Activated T-helper 2 cell treated with anti-CD3 and anti-CD28 coated beads, Interferon-gamma antibody, Interleukin-2, Interleukin-4, amounts not matched to agents 10 μg/mL and 5 μg/mL and 100 μg/mL, durations not matched to agents 14 hours and 24 hours and 36 hours (primary cell): ENCODE results near the gene SESTD1. TPM values are rescaled to one million over a fixed set of nuclear protein-coding genes. Genes with fewer than 3 reads are reported as not detected.
"Not testable (repeated sequence)": the region's sequence is repeated elsewhere in the genome, so short reads cannot be mapped to it uniquely, and the experiment has no call there.

ENCODE experiments used
- DNase-seq: peaks from one replicate; pipeline ENCODE4 v3.0.0; 2021; ENCODE audit warnings: low spot score
- H3K27ac Mint-ChIP-seq: one replicate; pipeline ENCODE4 v1.8.0; 2021; ENCODE audit warnings: mixed read lengths
- H3K27me3 Mint-ChIP-seq: one replicate; pipeline ENCODE4 v1.8.0; 2021; ENCODE audit warnings: low read depth, mixed read lengths
- H3K36me3 Mint-ChIP-seq: one replicate; pipeline ENCODE4 v1.8.0; 2021; ENCODE audit warnings: low read depth, mixed read lengths
- H3K4me1 Mint-ChIP-seq: one replicate; pipeline ENCODE4 v1.8.0; 2021; ENCODE audit warnings: low read depth, mixed read lengths
- H3K4me3 Mint-ChIP-seq: one replicate; pipeline ENCODE4 v1.8.0; 2021; ENCODE audit warnings: low read depth, mild to moderate bottlenecking, moderate library complexity, mixed read lengths
- H3K9me3 Mint-ChIP-seq: one replicate; pipeline ENCODE4 v1.8.0; 2021; ENCODE audit warnings: mixed read lengths
- intact Hi-C: fragments of 100-400 bp; cut with micrococcal nuclease; formaldehyde crosslinking; loops from one replicate; pipeline ENCODE4 v1.15.1; 2023
- total RNA-seq: library from RNA; stranded (reverse); gene quantifications from 2 replicates; pipeline ENCODE4 v1.2.3, GENCODE V29; 2022

Gene SESTD1
- total RNA-seq, 1 donor from 2014 or later = 9.8 TPM

- Mint-ChIP-seq H3K27ac (no peak overlapping the region), H3K4me3 (no peak overlapping the region), H3K36me3 (peaks cover 13% of the 10 kb centered on the region), H3K9me3 (peaks cover 6% of the 10 kb centered on the region), H3K27me3 (peaks cover 36% of the 10 kb centered on the region), H3K4me1 (peaks cover 18% of the 10 kb centered on the region)
- intact Hi-C loops = loop anchor here (5.0 kb wide), 1 partner anchor 40 kb away; no protein-coding TSS in a partner anchor
- no peak for DNase-seq
These were observed 2.5 kb downstream of the SESTD1 start for GRCh38 chr2:179262077-179262660.

GRCh38 chr2:179261151-179261825 is 3.3 kb downstream of the SESTD1 start:
- peaks cover 18% of the 10 kb centered on the region for H3K4me1 Mint-ChIP-seq
- peaks cover 13% of the 10 kb centered on the region for H3K36me3 Mint-ChIP-seq
- no peak for DNase-seq
- H3K9me3 Mint-ChIP-seq = peaks cover 6% of the 10 kb centered on the region
- no peak overlapping the region for H3K27ac Mint-ChIP-seq
- intact Hi-C loops = loop anchor here (5.0 kb wide), 1 partner anchor 39 kb away; no protein-coding TSS in a partner anchor
- peaks cover 32% of the 10 kb centered on the region for H3K27me3 Mint-ChIP-seq
- H3K4me3 Mint-ChIP-seq = no peak overlapping the region

- Mint-ChIP-seq H3K27ac (no peak overlapping the region), H3K4me3 (no peak overlapping the region), H3K4me1 (peaks cover 20% of the 10 kb centered on the region), H3K27me3 (peaks cover 24% of the 10 kb centered on the region), H3K9me3 (peaks cover 10% of the 10 kb centered on the region), H3K36me3 (peaks cover 18% of the 10 kb centered on the region)
- intact Hi-C loops = loop anchor here (5.0 kb wide), 1 partner anchor 38 kb away; no protein-coding TSS in a partner anchor
- DNase-seq = no peak
These were observed 4.4 kb downstream of the SESTD1 start for GRCh38 chr2:179260224-179260623.

GRCh38 chr2:179255129-179255528 is 9.5 kb downstream of the SESTD1 start:
- H3K4me1 Mint-ChIP-seq = peaks cover 44% of the 10 kb centered on the region
- no peak for DNase-seq
- H3K36me3 Mint-ChIP-seq = peaks cover 11% of the 10 kb centered on the region
- intact Hi-C loops = no loop called here
- no peak overlapping the region for H3K27ac Mint-ChIP-seq
- H3K4me3 Mint-ChIP-seq = no peak overlapping the region
- peaks cover 10% of the 10 kb centered on the region for H3K9me3 Mint-ChIP-seq
- H3K27me3 Mint-ChIP-seq = peaks cover 7% of the 10 kb centered on the region

GRCh38 chr2:179253226-179253625 is 11.4 kb downstream of the SESTD1 start:
- H3K4me3 Mint-ChIP-seq = no peak overlapping the region
- peaks cover 51% of the 10 kb centered on the region for H3K4me1 Mint-ChIP-seq
- intact Hi-C loops = loop anchor here (2.0 kb wide), 1 partner anchor 16 kb away; no protein-coding TSS in a partner anchor
- H3K36me3 Mint-ChIP-seq = peaks cover 18% of the 10 kb centered on the region
- peaks cover 10% of the 10 kb centered on the region for H3K9me3 Mint-ChIP-seq
- no peak for DNase-seq
- H3K27ac Mint-ChIP-seq = no peak overlapping the region
- peaks cover 4% of the 10 kb centered on the region for H3K27me3 Mint-ChIP-seq

- peaks cover 53% of the 10 kb centered on the region for H3K4me1 Mint-ChIP-seq
- no peak for DNase-seq
- H3K27me3 Mint-ChIP-seq = peaks cover 2% of the 10 kb centered on the region
- no peak overlapping the region for H3K4me3 Mint-ChIP-seq
- intact Hi-C loops = loop anchor here (2.0 kb wide), 1 partner anchor 16 kb away; no protein-coding TSS in a partner anchor
- H3K27ac Mint-ChIP-seq = no peak overlapping the region
- H3K9me3 Mint-ChIP-seq = peaks cover 10% of the 10 kb centered on the region
- H3K36me3 Mint-ChIP-seq = peaks cover 18% of the 10 kb centered on the region
These were observed 12.2 kb downstream of the SESTD1 start for GRCh38 chr2:179252423-179252822.

- Mint-ChIP-seq H3K27me3 (peaks cover 2% of the 10 kb centered on the region), H3K4me3 (no peak overlapping the region), H3K27ac (no peak overlapping the region), H3K36me3 (peaks cover 18% of the 10 kb centered on the region), H3K4me1 (peaks cover 54% of the 10 kb centered on the region), H3K9me3 (peaks cover 10% of the 10 kb centered on the region)
- no peak for DNase-seq
- intact Hi-C loops = loop anchor here (2.0 kb wide), 1 partner anchor 17 kb away; no protein-coding TSS in a partner anchor
These were observed 12.8 kb downstream of the SESTD1 start for GRCh38 chr2:179251870-179252269.

- Mint-ChIP-seq H3K27ac (no peak overlapping the region), H3K4me1 (peaks cover 52% of the 10 kb centered on the region)
These were observed 13.7 kb downstream of the SESTD1 start for GRCh38 chr2:179250848-179251504.

GRCh38 chr2:179250095-179250494 is 14.5 kb downstream of the SESTD1 start:
- Mint-ChIP-seq H3K27ac (no peak overlapping the region), H3K36me3 (peaks cover 13% of the 10 kb centered on the region), H3K4me1 (peaks cover 49% of the 10 kb centered on the region), H3K9me3 (peaks cover 6% of the 10 kb centered on the region), H3K4me3 (no peak overlapping the region), H3K27me3 (no peaks in the 10 kb centered on the region)
- intact Hi-C loops = no loop called here
- DNase-seq = no peak

More at GRCh38 chr2:179250848-179251504, 13.7 kb downstream of the SESTD1 start:
- no peak overlapping the region for H3K4me3 Mint-ChIP-seq
- peaks cover 15% of the 10 kb centered on the region for H3K36me3 Mint-ChIP-seq
- intact Hi-C loops = no loop called here
- H3K27me3 Mint-ChIP-seq = no peaks in the 10 kb centered on the region
- H3K9me3 Mint-ChIP-seq = peaks cover 8% of the 10 kb centered on the region
- DNase-seq = no peak

- peaks cover 6% of the 10 kb centered on the region for H3K9me3 Mint-ChIP-seq
- peaks cover 37% of the 10 kb centered on the region for H3K4me1 Mint-ChIP-seq
- intact Hi-C loops = no loop called here
- peaks cover 13% of the 10 kb centered on the region for H3K36me3 Mint-ChIP-seq
- no peak for DNase-seq
- H3K27ac Mint-ChIP-seq = no peak overlapping the region
- no peak overlapping the region for H3K4me3 Mint-ChIP-seq
- no peaks in the 10 kb centered on the region for H3K27me3 Mint-ChIP-seq
These were observed 16.6 kb downstream of the SESTD1 start for GRCh38 chr2:179248024-179248348.

- H3K9me3 Mint-ChIP-seq = peaks cover 6% of the 10 kb centered on the region
- DNase-seq = no peak
- H3K27ac Mint-ChIP-seq = no peak overlapping the region
- no peak overlapping the region for H3K4me3 Mint-ChIP-seq
- H3K36me3 Mint-ChIP-seq = peaks cover 13% of the 10 kb centered on the region
- H3K27me3 Mint-ChIP-seq = no peaks in the 10 kb centered on the region
- peaks cover 32% of the 10 kb centered on the region for H3K4me1 Mint-ChIP-seq
- intact Hi-C loops = no loop called here
These were observed 17.2 kb downstream of the SESTD1 start for GRCh38 chr2:179247318-179248023.

- DNase-seq, intact Hi-C loops, H3K9me3 Mint-ChIP-seq, H3K27ac Mint-ChIP-seq, H3K27me3 Mint-ChIP-seq, H3K4me3 Mint-ChIP-seq: not testable (repeated sequence)
- Mint-ChIP-seq H3K36me3 (peaks cover 13% of the 10 kb centered on the region), H3K4me1 (peaks cover 21% of the 10 kb centered on the region)
These were observed 18.8 kb downstream of the SESTD1 start for GRCh38 chr2:179245843-179246242.
